ENCODE data around the gene BTBD9.
A peak's percentile ranks its signal among the peaks of the same experiment; 100 is the strongest.

BTBD9 gene

GRCh38 chr6:38337819-38338465 lies 301.8 kb downstream of the BTBD9 start:
- no peak for ATAC-seq

DNA sequence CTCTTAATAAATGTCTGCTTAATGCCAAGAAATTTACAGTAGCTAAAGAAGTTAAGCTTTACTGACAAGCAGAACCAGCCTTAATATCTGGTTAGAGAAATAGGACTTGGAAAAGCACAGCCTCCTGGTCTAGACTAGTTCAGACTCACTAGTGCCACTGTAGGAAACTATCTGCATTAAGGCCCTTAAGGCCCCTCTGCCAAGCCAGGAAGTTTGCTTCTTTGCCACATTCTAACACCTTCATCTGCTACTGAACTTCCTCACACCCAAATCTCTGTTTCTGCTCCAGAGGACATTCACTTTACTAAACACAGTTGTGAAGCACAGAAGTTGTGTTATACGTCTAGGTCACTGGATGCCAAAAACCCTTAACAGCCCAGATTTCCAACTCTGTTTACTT lies 302.8 kb downstream of the BTBD9 start:
- no peak for ATAC-seq

GRCh38 chr6:38326837-38327236 lies 312.9 kb downstream of the BTBD9 start:
- ATAC-seq = no peak

GRCh38 chr6:38323216-38323615 lies 316.5 kb downstream of the BTBD9 start:
- no peak for ATAC-seq

DNA sequence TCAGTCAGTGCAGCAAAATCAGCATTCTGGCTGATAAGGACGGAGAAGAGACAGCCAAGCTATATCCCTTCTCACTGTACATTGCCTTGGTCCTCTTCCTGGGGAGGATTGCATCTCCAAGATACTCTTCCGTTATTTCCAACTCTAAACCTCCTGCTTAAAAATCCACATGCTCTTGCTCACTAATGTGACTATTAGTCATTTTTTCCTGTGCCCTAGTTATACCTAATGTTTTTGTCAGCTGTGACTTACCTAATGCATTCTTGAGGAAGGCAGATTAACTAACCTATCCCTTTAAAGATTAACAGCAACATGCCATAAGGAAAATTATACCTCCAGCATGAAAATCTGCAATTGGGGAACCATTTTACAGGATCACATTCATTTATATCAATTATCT lies 317.6 kb downstream of the BTBD9 start:
- ATAC-seq = no peak

GRCh38 chr6:38320843-38321242 lies 318.9 kb downstream of the BTBD9 start:
- ATAC-seq = no peak

GRCh38 chr6:38320358-38320757 lies 319.4 kb downstream of the BTBD9 start:
- ATAC-seq = no peak

GRCh38 chr6:38319256-38320212 lies 320.2 kb downstream of the BTBD9 start:
- no peak for ATAC-seq

- no peak for ATAC-seq
Measured at GRCh38 chr6:38316099-38316868, 323.4 kb downstream of the BTBD9 start.

DNA sequence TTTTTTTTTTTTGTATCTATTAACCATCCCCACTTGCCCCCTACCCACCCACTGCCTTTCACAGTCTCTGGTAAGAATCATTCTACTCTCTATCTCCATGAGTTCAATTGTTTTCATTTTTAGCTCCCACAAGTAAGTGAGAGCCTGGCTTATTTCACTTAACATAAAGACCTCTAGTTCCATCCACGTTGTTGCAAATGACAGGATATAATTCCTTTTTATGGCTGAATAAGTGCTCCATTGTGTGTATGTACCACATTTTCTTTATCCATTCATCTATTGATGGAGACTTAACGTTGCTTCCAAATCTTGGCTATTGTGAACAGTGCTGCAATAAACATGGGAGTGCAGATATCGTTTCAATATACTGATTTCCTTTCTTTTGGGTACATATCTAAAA lies 328.5 kb downstream of the BTBD9 start:
- ATAC-seq = no peak

DNA sequence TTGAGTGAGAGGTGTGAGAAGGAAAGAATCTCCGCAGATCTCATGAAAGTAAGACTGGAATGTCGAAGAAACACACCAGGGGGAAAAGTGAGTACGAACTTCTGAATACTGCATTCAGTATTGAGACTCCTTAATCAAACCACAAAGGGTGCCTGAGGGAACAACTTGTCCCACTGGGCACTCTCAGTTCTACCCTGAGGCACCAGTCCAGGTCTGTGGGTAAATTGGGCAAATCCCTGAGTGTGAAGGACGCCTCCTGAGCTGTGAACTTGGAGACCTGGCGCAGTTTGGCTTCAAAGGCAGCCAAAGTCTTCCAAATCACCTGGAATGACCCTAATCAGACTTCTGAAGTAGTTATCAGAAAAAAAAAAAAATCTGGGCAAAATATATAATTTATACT lies 329.7 kb downstream of the BTBD9 start:
- no peak for ATAC-seq

- ATAC-seq = no peak
Measured at GRCh38 chr6:38307740-38308139, 332.0 kb downstream of the BTBD9 start.

DNA sequence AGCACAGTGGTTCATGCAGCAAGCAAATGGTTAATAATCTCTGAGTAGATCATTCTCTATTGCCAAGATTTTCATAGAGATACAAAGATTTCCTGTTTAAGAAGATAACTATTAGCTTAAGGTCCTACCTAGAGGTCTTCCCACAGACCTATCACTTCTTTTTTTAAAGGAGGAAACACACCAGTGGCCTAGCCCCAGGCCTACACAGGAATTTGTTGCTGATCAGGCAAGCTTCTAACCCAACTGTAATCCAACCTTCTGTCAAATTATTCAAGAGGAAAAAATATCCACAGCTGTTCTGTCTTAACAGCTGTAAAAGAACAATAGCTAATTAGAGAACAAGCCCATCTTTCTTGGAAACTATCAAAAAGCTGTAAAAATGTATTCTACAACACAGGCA lies 332.8 kb downstream of the BTBD9 start:
- ATAC-seq = no peak

DNA sequence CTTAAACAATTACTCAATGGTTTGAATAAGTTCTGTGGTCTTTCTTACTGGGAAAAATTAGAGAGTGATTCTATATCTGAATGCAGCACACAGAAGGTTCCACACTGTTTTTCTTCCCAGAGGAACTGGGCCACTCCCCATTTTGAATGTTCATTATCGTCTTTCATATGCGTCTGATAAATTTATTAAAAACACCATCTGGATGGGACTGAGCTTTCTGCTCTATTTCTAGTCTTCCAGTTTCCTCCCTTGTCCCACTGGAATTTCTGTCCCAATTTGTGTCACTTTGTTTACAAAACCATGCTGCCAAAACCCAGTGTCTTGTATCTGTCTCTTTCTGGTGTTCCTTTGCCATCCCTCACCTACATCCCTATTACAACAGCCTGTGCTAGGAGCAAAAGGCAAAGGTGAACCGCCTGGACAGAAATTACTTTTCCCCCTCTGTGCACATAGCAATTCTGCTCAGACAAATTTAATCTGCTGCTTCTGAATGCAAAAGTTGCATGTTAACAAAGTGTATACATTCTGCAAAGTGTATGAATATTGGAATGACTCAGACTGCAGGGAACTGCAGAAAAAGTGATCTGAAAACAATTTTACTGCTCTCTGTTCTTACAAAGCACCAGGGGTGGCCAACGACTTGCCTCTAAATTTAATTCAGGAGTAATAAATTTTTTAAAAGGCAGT lies 333.6 kb downstream of the BTBD9 start:
- ATAC-seq = no peak

GRCh38 chr6:38302838-38303237 lies 336.9 kb downstream of the BTBD9 start:
- no peak for ATAC-seq

- no peak for ATAC-seq
Measured at GRCh38 chr6:38302081-38302480, 337.6 kb downstream of the BTBD9 start.

GRCh38 chr6:38290133-38290799 lies 349.5 kb downstream of the BTBD9 start:
- ATAC-seq = no peak

DNA sequence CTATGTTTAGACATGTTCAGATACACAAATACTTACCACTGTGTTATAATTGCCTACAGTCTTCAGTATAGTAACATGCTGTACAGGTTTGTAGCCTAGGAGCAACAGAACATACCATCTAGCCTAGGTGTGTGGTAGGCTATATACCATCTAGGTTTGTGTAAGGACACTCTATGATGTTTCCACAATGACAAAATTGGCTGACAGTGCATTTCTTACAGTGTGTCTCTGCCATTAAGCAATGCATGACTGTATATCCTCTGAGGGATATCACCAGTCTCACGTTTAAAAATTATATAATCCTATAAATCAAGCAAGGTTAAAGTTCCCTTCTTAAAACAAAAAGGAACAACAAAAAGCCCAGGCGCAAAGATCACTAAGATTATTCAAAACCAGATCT lies 352.2 kb downstream of the BTBD9 start:
- ATAC-seq = no peak

DNA sequence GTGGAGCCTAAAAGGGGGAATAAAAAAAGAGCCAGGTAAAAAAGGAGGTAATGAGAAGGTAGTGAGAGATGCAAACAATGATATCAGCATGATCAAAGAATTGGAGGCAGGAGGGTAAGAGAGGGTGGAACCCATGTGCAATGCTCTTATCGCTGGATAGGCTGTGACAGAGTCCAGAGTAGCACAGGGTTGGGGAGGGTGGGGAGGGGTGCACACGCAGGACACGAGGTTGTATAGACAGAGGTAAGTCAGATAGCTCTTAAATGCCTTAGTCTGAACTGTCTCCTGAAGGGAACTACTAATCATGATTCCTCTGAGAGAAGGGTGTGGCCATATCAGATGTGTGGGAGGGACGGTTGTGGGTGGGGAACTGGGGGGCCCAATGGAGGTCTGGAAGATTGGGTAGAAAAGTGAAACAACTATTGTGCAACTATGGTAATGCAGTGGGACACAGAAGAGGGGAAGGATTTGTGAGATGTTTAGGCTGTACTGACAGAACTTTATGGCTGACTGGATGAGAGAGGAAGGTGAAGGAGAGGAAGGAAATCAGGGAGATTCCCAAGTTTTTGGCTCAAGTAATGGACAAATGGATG lies 354.8 kb downstream of the BTBD9 start:
- ATAC-seq = no peak

DNA sequence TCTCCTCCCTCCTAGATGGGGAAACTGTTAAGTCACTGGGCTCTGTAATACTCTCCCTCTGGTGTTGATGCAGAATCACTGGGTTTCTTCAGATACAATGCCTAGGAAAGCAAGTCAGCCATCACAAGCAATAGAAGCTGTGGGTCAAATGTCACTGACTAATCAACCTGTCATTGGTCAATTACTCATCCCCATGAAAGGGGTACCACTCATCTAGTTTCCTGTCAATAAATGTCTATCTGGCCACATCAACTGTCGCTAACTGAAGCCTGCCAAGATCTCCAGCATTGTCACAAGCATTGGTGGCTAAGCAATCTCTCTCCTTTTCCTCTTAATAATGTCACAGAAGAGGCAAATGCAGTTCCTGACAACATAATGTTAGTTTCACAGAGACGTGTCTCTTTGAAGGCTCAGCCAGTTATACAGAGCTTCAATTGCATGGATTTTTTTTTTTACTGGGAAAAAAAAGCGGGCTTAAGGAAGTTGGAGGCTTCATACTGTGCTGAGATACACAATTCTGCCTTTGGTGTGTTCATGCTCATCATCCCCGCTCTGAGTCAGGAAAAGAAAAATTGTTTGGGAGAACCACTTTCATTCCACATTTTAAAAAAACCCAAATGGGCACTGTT lies 355.9 kb downstream of the BTBD9 start:
- peak; percentile 87 to 92 for ATAC-seq

DNA sequence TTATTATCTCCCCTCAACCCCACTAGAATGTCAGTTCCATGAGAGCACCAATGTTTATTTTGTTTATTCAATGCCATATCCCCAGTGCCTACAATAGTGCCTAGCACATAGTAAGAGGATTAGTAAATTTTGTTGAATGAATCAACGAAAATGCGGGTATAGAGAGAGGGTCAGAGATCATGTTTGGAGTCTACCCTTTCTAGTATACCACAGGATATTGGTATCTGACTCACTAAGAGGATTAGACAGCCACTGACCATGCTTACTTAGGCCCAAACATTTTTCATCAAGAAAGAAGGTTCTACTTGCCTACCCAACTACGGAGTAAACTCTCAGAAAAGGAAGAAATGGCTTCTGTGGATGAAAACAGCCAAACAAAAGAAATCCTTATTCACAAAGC lies 356.8 kb downstream of the BTBD9 start:
- no peak for ATAC-seq
